GM19240 (cell line): ENCODE results near the gene KCNMA1.

Experiments used
- DNase-seq: peaks from one replicate; pipeline ENCODE4 v3.0.0; 2011; ENCODE audit warnings: low spot score; ENCODE audit not compliant: insufficient read length

Gene KCNMA1

DNA sequence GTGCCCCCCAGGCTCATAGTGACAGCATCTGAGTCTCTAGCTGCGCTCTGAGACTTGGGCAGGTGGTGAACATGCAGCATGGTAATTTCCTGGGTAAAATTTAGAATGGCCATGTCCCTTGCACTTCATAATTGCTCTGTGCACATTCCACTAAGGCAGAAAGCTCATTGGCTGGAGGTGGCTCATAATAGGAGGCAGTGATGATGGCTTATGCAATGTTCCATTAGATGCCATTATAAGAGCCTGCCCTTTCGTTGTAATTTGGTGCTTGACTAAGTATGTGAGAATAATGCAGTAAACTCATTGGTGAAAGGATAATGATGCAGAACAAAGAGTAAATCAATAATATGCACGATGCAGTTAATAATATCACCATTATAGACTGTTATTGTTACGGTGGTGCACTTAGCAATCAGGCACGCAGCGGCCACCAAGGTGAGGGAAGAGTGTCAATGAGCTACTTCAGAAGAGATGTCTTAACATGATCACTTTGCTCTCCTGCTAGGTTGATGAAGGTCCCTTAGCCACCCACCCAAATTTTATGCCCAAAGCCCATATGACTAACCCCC, 545.9 kb downstream of the KCNMA1 start:
- no peak for DNase-seq

DNA sequence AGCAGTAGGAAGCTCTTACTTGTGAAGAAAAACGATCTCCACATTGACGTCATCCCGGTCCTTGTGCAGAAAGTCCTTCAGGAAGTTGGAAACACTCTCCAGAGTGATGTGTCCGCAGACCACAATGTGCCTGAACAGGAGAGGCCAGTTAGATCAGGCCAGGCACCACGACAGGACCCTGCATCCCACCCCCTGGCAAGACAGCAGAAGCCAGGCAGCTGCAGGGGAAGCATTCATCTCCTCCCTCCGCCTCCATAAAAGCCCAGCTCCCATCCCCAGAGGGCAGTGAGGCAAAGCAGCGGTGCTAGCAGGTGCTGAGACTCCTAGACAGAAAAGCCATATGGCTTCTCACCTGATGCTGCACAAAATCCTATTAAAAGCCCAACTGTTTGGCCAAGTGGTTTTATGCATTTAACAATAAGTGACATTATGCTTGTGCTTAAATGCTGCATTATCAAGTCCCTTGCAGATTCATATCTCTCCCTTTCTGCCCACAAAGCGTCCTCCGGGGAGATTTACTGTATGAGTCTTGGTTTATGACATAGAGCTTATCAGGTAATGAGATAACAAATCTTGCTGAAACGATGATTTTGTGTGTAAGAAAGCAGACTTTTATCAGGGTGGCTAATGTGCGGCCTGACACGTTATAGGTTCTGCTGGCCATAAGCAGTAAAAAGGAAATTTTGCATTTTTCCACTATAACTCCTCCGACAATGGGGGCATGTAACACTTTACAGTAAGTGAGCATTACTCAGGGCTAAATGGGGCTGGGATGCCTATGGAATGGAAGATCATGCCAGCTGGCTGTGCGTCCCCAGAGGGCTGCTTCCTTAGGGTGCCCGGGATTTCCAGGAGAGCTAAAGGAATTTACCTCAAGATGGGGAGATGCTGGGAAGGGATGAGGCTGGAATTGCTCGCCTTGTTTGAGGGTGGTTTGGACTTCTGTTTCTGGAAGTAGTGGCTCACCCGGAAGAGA, 546.9 kb downstream of the KCNMA1 start:
- DNase-seq = no peak

DNA sequence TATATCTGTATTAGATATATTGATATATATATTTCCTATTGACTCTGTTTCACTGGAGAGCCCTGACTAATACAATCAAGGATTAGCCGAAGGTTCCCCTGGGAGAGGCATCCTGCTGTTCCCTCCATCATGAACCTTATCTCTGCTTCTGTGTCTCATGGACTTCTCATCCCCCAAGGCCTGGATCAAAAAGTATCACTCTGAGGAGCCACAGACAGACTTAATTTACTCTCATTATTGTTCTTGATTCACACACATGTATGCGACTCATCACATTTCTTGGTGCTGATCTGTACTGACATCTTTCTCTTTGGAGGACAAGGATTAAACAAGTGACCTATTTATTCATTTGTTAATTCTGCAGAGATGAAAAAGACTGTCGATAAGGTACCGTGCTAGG, 550.2 kb downstream of the KCNMA1 start:
- no peak for DNase-seq

DNA sequence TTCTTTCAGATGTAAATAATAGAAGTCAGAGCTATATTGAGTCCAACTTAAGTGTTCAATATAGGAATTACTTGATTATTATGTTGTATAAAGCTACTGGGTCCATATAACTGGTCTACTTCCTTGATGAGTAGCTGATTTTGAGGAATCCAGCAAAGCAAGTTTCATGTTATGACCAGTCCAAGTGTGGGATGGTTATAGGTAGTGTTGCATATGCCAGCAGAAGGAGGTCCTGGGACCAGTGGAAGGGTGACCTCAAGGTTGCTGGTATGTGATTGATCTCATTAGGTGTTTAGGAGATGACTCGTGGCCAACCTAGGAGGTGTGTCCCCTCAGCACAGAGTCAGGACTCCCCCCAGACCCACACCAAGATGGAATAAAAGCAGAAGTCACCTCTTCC, 551.5 kb downstream of the KCNMA1 start:
- DNase-seq = no peak

DNA sequence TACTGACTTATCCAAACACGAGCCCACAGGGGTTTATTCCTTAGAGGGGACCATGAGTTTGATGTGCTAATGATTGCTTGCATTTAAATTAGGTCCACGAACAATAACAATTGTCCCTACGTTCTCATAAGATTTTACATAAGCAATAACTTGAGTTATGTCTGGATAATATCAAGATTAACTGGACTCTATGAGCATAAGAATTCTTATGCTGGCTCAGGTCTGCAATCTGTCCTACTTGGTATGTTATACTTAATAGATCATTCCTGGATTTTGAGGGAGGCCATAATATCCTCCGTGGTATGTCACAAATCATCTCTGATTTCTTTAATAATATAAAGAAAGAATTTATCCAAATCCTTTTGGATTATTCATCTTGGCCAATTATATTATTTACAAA, 552.3 kb downstream of the KCNMA1 start:
- DNase-seq = no peak

DNA sequence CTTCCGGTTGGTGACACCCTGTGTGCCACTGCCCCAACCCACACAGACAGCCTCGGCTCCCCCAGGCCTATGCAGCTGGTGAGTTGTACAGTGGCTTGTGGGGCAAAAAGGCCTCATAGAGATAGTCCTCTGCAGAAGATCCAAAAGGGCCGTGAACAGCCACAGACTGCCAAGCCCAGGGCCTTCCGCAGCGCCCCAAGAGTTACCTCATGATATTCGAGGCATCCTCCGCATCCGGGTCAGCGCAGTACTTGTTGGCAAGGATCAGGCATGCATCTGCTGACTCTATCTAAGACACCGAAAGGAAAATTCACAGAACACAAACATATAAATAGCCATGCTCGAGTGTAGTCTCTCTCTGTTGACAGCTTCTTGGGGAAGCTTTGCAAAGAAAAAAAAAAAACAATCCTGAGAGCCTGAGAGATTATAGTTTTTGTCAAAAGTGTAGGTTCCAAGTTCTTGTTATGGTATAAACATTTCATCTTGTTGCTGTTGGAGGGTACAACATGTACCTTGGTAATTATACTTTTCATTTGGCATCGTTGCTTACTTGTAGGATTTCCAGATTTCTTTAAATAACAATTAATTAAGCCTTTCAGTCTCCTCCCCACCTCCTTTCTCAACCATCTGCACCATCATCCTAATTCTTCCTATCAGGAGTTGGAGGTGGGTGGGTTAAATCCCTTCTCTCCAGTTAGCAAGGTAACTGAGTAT, 553.0 kb downstream of the KCNMA1 start:
- DNase-seq = no peak

DNA sequence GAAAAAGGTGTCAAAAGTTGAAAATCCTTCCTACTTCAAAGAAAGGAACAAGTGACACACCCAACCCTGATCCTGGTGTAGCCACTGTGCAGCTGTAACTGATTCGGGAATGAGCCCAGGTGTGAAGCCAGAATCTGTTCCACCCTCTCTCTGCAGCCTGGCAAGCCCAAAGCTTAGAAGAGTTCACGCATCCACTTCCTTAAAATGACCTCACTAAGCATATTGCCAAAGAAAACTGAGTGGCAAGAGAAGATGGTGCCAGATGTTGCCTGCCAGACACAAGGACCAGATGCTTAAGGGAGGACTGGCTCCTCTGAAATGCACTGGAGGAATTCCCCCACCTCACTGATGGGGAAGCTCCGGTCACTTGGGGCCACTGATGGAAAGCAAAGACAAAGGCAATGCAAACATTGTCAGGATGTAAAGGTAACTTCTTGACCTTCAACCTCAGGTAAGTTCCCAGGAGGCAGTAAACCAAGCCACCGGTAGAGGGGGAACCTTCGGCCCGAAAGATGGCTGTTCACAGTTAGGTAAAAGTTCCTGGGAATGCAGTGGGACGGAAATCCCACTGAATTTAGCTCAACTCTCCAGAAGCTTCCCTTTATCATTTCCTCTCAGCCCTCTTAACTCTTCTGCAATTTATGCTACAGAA, 554.9 kb downstream of the KCNMA1 start:
- no peak for DNase-seq

DNA sequence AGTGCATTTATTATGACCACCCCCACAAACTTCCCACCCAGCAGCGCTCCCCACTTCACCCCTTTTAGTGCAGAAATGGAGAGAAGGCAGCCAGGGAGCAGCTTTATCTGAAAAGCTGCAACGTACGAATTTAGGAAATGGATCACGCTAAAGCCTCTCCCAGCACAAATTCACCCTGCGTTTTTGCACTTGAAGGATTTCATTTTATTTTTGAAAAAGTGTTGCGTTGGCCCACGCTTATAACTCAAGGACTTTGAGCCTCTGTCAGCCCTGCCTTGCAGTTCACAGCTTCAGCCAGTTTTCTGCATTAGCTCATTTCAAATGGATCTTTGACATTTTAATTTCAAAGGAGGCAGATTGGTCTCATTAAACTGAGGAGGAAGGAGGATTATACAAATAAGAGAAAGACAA, 556.1 kb downstream of the KCNMA1 start:
- no peak for DNase-seq

DNA sequence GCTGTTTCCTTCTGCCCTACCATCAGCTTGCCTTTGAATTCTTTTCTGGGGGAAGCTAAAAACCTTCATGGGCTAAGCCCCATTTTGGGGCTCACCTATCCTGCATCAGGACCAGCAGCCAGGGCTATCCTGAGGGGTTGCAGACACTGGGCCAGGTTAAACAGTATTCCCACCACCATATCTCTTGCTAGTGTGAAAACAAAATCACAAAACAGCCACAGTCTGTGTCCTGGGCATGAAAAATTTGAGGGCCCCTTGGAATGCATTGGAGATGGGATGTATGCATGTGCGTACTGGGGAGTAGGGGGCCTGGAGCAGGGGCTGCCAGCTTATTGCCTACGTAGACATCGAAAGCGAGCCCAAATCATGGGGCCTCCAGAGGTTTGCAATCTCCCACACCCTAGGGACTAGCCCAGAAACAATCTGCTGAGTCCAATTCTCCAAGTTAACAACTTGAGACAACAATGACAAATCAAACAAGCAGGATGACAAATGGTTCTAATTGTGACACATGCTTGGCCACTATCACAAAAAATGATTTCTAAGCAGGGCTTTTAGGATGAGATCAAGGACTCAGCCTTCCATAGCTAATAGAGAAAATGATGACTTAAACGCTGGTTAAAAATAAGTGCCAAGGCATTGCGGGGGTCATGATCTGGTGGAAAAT, 557.1 kb downstream of the KCNMA1 start:
- DNase-seq = no peak

DNA sequence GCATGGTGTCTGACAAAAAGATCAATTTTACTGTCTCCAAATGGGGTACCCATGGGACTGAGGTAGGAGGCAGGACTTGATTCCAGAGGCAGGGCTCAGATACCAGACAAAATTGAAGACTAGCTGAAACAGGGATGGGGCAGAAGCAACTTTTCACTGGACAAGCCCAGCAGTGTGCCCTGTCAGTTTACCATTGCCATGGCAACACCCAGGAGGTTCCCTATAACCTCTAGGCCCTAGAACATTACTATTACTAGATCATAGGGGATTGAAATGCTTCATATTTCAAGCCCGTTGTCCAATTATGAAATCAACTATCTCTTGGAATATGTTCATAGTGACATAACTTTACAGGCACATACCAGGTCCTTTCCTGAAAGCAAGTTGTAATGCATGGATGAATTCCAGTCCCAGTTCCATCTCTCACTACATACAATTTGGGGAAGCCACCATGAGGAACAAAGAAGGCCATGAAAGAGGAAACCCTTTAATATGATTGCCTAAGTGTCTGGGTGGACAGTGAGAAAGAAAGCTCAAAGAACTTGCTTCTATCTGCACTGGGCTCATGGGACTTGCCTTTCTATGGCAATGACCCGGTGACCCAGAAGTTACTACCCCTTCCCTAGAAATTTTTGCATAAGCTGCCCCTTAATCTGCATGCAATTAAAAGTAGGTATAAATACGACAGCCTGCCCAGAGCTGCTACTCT, 557.9 kb downstream of the KCNMA1 start:
- no peak for DNase-seq

DNA sequence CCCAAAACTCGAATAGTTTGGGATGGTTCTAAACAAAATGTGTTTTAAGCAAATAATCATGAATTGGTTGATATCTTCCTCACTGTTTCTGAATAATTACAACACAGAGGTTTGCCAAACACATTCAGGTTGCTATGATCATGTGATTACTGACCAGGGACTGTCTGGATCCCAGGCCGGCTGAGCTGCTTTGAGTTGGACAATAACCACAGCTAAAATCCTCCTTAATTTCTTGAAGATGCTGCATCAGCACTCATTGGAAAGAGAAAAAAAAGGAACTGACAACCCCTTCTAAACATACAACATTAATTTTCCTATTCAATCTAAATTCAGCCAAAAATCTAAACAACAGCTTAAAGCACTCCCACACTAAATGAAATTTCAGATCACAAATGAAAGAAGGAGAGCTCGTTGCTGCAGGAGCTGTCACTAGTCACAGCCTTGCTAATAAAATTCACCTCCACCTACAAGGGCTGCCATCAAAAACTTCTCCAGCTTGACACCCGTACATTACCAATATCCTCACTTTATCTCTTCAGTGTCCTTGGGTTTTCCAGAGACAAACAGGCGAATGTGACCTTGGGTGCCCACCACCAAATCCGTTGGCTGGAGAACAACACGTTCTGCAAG, 560.2 kb downstream of the KCNMA1 start:
- DNase-seq = no peak

DNA sequence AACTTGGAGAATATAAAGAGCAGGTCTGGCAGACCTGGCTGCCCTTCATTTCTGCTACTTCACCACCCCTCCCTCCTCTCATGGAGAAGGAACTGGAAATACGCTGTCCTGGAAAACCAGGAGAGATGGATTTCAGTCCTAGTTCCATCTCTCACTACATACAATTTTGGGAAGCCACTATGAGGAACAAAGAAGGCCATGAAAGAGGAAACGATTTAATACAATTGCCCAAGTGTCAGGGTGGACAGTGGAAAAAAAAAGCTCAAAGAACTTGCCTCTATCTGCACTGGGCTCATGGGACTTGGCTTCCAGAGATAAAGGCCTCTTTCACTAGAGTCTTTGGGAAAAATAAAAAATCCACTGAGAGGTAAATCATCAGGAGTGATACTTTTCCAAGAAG, 561.7 kb downstream of the KCNMA1 start:
- no peak for DNase-seq

DNA sequence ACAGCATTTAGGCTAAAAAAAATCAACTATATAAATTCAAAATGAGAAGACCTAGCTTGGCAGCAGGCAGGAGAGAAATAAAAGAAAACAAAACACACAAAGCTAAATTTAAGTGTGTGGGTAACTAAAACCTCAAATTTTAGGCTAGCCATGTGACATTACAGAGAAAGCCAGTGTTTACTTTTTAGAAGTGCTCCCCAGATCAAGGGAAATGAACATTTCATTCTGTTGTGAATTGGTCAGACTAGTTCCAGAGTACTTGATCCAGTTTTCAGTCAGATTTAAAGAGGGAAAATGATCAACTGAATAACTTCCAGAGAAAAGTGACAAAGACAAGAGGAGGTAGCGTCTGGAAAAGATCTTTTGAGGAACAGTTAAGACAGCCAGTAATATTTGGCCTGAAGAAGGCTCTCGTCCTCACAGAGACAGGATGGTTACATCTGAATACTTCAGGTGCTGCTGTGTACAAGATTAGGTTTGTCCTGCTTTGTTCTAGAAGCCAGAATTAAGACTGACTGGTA, 563.4 kb downstream of the KCNMA1 start:
- no peak for DNase-seq

DNA sequence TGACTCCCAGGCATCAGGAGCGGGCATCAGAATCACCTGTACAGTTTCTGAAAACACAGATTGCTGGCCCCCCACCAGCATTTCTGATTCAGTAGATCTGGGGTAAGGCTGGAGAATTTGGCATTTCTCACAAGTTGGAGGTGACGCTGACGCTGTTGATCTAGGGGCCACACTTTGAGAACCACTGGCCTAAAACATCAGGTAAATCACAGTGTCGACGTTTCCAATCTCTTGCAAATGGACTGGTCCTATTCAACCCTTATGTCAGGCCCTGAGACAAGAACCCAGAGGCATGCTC, 564.0 kb downstream of the KCNMA1 start:
- DNase-seq = no peak

DNA sequence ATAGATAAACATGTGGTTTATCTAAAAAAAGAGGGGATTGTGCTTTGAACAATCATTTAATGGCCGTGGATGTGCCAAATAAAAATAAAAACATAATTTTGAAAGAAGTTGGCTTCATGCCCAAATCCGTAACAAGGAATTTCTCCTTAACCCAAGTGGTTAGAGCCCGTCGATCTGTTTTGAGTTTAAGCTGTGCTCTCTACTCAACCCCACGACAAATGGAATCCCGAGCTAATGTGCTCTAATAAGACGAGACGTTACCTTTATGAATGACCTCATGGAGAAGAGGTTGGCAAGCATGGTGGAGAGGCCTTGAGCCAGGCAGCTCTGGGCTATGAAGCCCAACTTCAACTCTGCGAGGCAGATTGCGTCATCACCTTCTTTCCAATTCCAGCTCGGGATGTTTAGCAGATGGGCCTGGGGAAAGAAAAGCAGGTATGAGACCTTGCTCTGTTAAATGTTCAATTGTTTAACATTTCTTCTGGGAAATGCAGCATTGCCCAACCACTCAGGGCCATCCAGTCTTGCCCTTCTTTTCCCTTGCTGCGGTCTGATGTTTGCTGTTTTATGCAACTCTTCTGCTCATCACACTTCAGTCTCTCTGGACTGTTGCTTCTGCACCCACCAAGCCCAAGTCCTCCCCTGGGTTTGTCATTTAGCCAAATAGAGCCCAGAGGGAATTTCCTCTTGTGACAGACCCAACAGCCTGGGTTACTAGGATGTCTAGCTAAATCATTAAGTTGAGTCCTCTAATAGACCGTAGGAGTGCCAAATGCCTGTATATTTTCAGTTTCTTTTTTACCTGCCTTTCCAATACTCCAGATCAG, 564.6 kb downstream of the KCNMA1 start:
- no peak for DNase-seq

DNA sequence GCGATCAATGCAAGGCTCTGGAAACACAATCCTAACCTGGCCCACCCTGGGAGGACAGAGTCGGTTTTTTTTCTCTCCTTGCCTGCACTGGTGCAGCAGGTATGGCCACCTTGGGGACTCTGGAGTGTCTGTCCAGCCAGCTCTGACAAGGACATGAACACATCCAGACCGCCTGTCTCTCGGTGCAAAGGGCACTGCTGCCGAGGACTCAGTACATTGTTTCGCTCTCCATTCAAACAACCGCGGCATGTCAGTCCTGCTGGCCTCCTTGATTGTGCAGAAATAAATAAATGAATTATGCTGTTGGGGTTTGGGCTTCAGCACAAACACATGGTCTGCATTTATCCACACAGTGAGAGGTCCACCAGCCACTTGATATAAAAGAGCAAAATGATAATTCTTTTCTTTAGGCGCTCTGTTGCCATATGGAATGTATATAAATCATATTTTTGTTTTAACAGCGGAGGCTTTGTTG, 565.2 kb downstream of the KCNMA1 start:
- no peak for DNase-seq

DNA sequence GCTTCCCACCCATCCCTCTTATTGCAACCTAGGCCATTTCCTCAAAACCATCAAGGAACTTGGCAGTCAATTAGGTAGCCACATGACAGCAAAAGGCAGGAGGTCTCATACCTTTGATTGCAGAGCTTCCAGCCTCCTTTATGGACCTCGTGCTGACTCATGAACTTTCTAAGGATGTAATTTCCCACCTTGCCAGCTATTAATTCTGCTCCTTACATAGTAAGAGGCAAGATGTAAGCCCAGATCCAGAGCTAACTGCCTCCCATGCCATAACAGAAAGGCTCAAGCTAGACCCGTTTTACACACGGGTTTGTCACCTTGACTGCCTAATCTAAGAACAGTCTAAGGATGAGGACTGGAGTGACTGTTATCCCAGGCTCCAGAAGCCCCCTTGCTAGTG, 565.7 kb downstream of the KCNMA1 start:
- DNase-seq = no peak

DNA sequence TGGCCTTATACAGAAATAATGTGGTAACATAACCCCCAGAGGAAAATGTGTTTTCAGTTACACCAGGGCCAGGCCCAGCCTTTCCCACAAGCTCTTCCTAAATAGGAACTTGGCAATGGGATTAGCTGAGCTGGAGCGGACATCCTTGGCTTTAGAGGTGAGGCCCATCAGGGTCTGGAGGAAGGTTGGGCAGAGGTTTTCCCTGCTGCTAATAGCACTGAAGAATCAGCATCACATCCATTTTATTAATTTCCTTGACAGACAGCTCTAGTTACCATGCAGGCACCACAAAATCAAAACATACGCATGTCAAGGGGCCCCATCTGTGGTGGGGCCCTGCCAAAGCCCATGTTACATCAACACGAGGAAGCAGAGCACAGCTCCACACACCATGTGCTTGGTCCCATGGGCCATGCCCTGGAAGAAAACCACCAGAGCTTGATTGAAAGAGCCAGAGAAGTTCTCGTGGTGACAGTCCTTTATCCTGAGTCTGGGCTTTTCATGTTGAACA, 566.6 kb downstream of the KCNMA1 start:
- DNase-seq = no peak

DNA sequence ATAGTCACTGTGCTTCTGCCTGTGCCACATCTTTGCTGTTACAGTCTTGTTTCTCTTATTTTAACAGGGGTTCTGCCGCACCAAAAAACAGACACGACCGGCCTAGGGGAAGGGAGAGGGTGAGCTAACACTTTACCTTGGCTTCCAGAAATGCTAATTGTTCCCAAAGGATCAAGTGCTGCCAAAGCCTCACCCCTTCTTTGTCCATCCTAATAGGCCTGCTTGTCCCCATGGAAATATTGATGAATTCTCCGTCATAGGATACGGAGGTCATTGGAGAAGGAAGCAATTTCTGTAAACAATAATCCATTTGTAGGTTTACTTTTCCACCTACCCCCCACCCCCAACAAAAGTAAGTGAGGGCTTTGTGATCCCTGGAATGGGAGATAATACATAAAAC, 567.3 kb downstream of the KCNMA1 start:
- DNase-seq = no peak
